ENCODE measurements around the gene CTPS1.

DNA sequence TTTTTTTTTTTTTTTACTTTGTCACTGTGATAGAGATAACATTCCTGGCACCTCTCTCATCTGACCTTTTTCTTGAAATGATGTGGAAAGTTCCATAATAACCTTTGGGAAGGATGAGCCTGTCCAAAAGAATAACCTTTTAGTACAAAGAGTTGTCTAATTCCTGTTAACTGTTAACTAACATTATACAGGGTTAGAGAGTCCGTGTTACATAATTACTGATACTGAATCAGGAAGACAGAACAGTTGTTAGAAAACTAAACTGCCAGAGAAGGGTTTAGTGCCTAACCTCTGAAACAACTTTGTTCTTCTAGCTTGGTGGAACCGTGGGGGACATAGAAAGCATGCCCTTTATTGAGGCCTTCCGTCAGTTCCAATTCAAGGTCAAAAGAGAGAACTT is 8.8 kb downstream of the CTPS1 start:
- no peak for TF ChIP-seq EZH2 (IDR thresholded peaks at IDR 0.05; ENCODE audit: borderline replicate concordance)
- TF ChIP-seq, protein P1, sequence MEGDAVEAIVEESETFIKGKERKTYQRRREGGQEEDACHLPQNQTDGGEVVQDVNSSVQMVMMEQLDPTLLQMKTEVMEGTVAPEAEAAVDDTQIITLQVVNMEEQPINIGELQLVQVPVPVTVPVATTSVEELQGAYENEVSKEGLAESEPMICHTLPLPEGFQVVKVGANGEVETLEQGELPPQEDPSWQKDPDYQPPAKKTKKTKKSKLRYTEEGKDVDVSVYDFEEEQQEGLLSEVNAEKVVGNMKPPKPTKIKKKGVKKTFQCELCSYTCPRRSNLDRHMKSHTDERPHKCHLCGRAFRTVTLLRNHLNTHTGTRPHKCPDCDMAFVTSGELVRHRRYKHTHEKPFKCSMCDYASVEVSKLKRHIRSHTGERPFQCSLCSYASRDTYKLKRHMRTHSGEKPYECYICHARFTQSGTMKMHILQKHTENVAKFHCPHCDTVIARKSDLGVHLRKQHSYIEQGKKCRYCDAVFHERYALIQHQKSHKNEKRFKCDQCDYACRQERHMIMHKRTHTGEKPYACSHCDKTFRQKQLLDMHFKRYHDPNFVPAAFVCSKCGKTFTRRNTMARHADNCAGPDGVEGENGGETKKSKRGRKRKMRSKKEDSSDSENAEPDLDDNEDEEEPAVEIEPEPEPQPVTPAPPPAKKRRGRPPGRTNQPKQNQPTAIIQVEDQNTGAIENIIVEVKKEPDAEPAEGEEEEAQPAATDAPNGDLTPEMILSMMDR (IDR thresholded peaks at IDR 0.05; ENCODE audit: poor library complexity), result no peak
- no peak for TF ChIP-seq EZH2phosphoT487 (IDR thresholded peaks at IDR 0.05; ENCODE audit: low read depth, severe bottlenecking, unreplicated experiment)

All from hepatocyte (in vitro differentiated cells).